ENCODE results near the gene WDR86.

WDR86 gene

GRCh38 chr7:151426904-151427704 is 17.3 kb upstream of the WDR86 start:
- FAIRE-seq, result no peak

- FAIRE-seq, result no peak
Observed at GRCh38 chr7:151426441-151426903, 16.6 kb upstream of the WDR86 start.

GRCh38 chr7:151425670-151426440 is 16.0 kb upstream of the WDR86 start:
- FAIRE-seq, result no peak

GRCh38 chr7:151424799-151425198 is 15.0 kb upstream of the WDR86 start:
- FAIRE-seq, result no peak

- no peak for FAIRE-seq
Observed at GRCh38 chr7:151423936-151424335, 14.1 kb upstream of the WDR86 start.

- FAIRE-seq, result no peak
Observed at GRCh38 chr7:151423226-151423625, 13.4 kb upstream of the WDR86 start.

- FAIRE-seq, result no peak
Observed at GRCh38 chr7:151422212-151422611, 12.4 kb upstream of the WDR86 start.

- no peak for FAIRE-seq
Observed at GRCh38 chr7:151420144-151420543, 10.3 kb upstream of the WDR86 start.

- FAIRE-seq, result no peak
Observed at GRCh38 chr7:151416941-151417315, 7.1 kb upstream of the WDR86 start.

- FAIRE-seq, result no peak
Observed at GRCh38 chr7:151416112-151416940, 6.5 kb upstream of the WDR86 start.

- FAIRE-seq, result no peak
Observed at GRCh38 chr7:151415375-151416105, 5.7 kb upstream of the WDR86 start.

- no peak for FAIRE-seq
Observed at GRCh38 chr7:151413241-151413640, 3.4 kb upstream of the WDR86 start.

GRCh38 chr7:151412318-151412717 is 2.5 kb upstream of the WDR86 start:
- no peak for FAIRE-seq

- FAIRE-seq, result no peak
Observed at GRCh38 chr7:151411551-151411950, 1.7 kb upstream of the WDR86 start.

GRCh38 chr7:151410405-151411390 is 860 bp upstream of the WDR86 start:
- FAIRE-seq, result no peak

- FAIRE-seq, result no peak
Observed at GRCh38 chr7:151408839-151409666, 785 bp downstream of the WDR86 start.

- FAIRE-seq, result no peak
Observed at GRCh38 chr7:151408498-151408838, 1.4 kb downstream of the WDR86 start.

GRCh38 chr7:151406886-151407583 is 2.8 kb downstream of the WDR86 start:
- no peak for FAIRE-seq

GRCh38 chr7:151406051-151406875 is 3.6 kb downstream of the WDR86 start:
- no peak for FAIRE-seq
